SK-N-SH treated with all-trans-retinoic acid at 6 μM for 48 hours (cell line): ENCODE results near the gene C2orf42.
"Not testable (repeated sequence)": the region's sequence is repeated elsewhere in the genome, so short reads cannot be mapped to it uniquely, and the experiment has no call there.

Source experiments
- ATAC-seq: fragments of 200-7000 bp; cut with Tn5 transposase; 3 replicates; pipeline ENCODE4 v1.9.1; 2020; ENCODE audit warnings: mild to moderate bottlenecking, moderate library complexity
- ARNTL ChIP-seq: fragments of 450-650 bp; formaldehyde crosslinking; IDR thresholded peaks from 2 replicates; pipeline ENCODE4 v1.5.0; 2020; ENCODE audit warnings: low read depth, mild to moderate bottlenecking, moderate library complexity, borderline replicate concordance
- BACH2 ChIP-seq: fragments of 250-450 bp; sonication (Bioruptor Pico); IDR thresholded peaks from 2 replicates; pipeline ENCODE4 v1.9.0; 2021; ENCODE audit warnings: mild to moderate bottlenecking, borderline replicate concordance
- CSDC2 ChIP-seq: fragments of 250-450 bp; sonication (Bioruptor Pico); IDR thresholded peaks from 2 replicates; pipeline ENCODE4 v1.5.0; 2020; ENCODE audit warnings: mild to moderate bottlenecking, moderate library complexity
- ESRRG ChIP-seq: fragments of 250-450 bp; sonication (Bioruptor Pico); IDR thresholded peaks from 2 replicates; pipeline ENCODE4 v1.6.1; 2021; ENCODE audit warnings: mild to moderate bottlenecking
- GLIS3 ChIP-seq: fragments of 250-450 bp; sonication (Bioruptor Pico); IDR thresholded peaks from 2 replicates; pipeline ENCODE4 v1.5.0; 2020; ENCODE audit warnings: mild to moderate bottlenecking, moderate library complexity
- ISL1 ChIP-seq: fragments of 250-450 bp; sonication (Bioruptor Pico); IDR thresholded peaks from 2 replicates; pipeline ENCODE4 v2.1.2; 2022; ENCODE audit warnings: mild to moderate bottlenecking, moderate library complexity
- OSR1 ChIP-seq: fragments of 250-450 bp; sonication (Bioruptor Pico); IDR thresholded peaks from 2 replicates; pipeline ENCODE4 v1.8.0; 2022; ENCODE audit warnings: moderate library complexity, mild to moderate bottlenecking, inconsistent platforms
- PPARA ChIP-seq: fragments of 250-450 bp; sonication (Bioruptor Pico); IDR thresholded peaks from 2 replicates; pipeline ENCODE4 v1.5.0; 2020; ENCODE audit warnings: mild to moderate bottlenecking, borderline replicate concordance
- SNAI2 ChIP-seq: fragments of 250-450 bp; sonication (Bioruptor Pico); IDR thresholded peaks from 2 replicates; pipeline ENCODE4 v1.5.0; 2020; ENCODE audit warnings: mild to moderate bottlenecking, moderate library complexity
- TCF4 ChIP-seq: fragments of 250-450 bp; sonication (Bioruptor Pico); IDR thresholded peaks from 2 replicates; pipeline ENCODE4 v1.8.0; 2021; ENCODE audit warnings: mild to moderate bottlenecking, moderate library complexity, borderline replicate concordance
- TOX ChIP-seq: fragments of 250-450 bp; sonication (Bioruptor Pico); IDR thresholded peaks from 2 replicates; pipeline ENCODE4 v1.8.0; 2021; ENCODE audit warnings: mild to moderate bottlenecking, moderate library complexity, borderline replicate concordance
- ZC3H10 ChIP-seq: fragments of 250-450 bp; sonication (Bioruptor Pico); IDR thresholded peaks from 2 replicates; pipeline ENCODE4 v1.5.1; 2021; ENCODE audit warnings: mild to moderate bottlenecking, moderate library complexity
- ZFP3 ChIP-seq: fragments of 250-450 bp; sonication (Bioruptor Pico); IDR thresholded peaks from 2 replicates; pipeline ENCODE4 v1.5.0; 2020; ENCODE audit warnings: mild to moderate bottlenecking, moderate library complexity
- ZFP30 ChIP-seq: fragments of 450-650 bp; formaldehyde crosslinking; IDR thresholded peaks from 2 replicates; pipeline ENCODE4 v1.5.0; 2022; ENCODE audit warnings: mild to moderate bottlenecking, moderate library complexity
- ZNF565 ChIP-seq: fragments of 450-650 bp; formaldehyde crosslinking; conservative IDR thresholded peaks from 2 replicates; pipeline ENCODE4 v1.5.0; 2020; ENCODE audit warnings: low read depth, mild to moderate bottlenecking, moderate library complexity
- ZNF70 ChIP-seq: fragments of 450-650 bp; formaldehyde crosslinking; IDR thresholded peaks from 2 replicates; pipeline ENCODE4 v1.5.0; 2020; ENCODE audit warnings: mild to moderate bottlenecking, moderate library complexity
- TF ChIP-seq, protein P1 (sequence below): fragments of 250-450 bp; sonication (Bioruptor Pico); IDR thresholded peaks from 2 replicates; pipeline ENCODE4 v1.5.0; 2020; ENCODE audit warnings: mild to moderate bottlenecking, moderate library complexity
- TF ChIP-seq, protein P2 (sequence below): fragments of 250-450 bp; sonication (Bioruptor Pico); IDR thresholded peaks from 2 replicates; pipeline ENCODE4 v1.5.1; 2021; ENCODE audit warnings: mild to moderate bottlenecking, moderate library complexity
- TF ChIP-seq, protein P3 (sequence below): fragments of 250-450 bp; sonication (Bioruptor Pico); IDR thresholded peaks from 2 replicates; pipeline ENCODE4 v1.8.0; 2020; ENCODE audit warnings: mild to moderate bottlenecking, moderate library complexity, borderline replicate concordance
- TF ChIP-seq, protein P4 (sequence below): fragments of 250-450 bp; sonication (Bioruptor Pico); IDR thresholded peaks from 2 replicates; pipeline ENCODE4 v1.5.1; 2020; ENCODE audit warnings: low read depth, mild to moderate bottlenecking, moderate library complexity
- TF ChIP-seq, protein P5 (sequence below): fragments of 250-450 bp; sonication (Bioruptor Pico); IDR thresholded peaks from 2 replicates; pipeline ENCODE4 v1.8.0; 2021; ENCODE audit warnings: low read depth, mild to moderate bottlenecking, moderate library complexity, borderline replicate concordance

Gene C2orf42

DNA sequence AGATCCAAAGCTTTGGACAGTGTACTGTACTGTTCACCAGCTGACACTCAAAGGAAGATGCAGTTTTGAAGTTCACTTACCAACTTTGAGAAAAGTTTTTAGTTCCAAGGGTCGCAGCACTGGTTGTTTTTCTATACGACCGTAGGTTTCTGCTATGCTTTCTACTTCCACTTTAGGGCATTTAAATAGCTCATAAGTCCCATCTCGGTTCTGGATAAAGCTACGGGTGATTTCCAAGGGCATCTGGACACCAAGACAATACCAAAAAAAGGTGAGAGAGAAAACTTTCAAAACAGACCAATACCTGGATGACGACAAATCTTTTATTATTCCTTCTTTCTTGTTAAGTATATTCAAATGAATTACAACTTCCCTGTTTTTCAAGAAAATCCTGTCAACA is 30.3 kb downstream of the C2orf42 start:
- no peak for ATAC-seq
- TF ChIP-seq TOX (CRISPR knock-in tag) (no peak), OSR1 (CRISPR knock-in tag) (no peak), TCF4 (no peak), PPARA (CRISPR knock-in tag) (no peak), ZFP30 (CRISPR knock-in tag) (no peak), ZNF565 (CRISPR knock-in tag) (no peak), GLIS3 (CRISPR knock-in tag) (no peak)

DNA sequence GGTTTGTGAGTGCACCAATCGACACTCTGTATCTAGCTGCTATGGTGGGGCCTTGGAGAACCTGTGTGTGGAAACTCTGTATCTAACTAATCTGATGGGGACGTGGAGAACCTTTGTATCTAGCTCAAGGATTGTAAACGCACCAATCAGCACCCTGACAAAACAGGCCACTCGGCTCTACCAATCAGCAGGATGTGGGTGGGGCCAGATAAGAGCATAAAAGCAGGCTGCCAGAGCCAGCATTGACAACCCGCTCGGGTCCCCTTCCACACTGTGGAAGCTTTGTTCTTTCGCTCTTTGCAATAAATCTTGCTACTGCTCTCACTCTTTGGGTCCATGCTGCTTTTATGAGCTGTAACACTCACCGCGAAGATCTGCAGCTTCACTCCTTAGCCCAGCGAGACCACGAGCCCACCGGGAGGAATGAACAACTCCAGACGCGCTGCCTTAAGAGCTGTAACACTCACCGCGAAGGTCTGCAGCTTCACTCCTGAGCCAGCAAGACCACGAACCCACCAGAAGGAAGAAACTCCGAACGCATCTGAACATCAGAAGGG is 41.6 kb downstream of the C2orf42 start:
- ATAC-seq = not testable (repeated sequence)

DNA sequence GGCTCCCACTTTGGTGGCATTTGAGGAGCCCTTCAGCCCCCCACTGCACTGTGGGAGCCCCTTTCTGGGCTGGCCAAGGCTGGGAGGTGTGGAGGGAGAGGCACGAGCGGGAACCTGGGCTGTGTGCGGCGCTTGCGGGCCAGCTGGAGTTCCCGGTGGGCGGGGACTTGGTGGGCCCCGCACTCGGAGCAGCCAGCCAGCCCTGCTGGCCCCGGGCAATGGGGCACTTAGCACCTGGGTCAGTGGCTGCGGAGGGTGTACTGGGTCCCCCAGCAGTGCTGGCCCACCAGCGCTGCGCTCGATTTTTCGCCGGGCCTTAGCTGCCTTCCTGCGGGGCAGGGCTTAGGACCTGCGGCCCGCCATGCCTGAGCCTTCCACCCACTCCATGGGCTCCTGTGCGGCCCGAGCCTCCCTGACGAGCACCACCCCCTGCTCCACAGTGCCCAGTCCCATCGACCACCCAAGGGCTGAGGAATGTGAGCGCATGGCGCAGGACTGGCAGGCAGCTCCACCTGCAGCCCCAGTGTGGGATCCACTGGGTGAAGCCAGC is 42.5 kb downstream of the C2orf42 start:
- ATAC-seq = not testable (repeated sequence)

DNA sequence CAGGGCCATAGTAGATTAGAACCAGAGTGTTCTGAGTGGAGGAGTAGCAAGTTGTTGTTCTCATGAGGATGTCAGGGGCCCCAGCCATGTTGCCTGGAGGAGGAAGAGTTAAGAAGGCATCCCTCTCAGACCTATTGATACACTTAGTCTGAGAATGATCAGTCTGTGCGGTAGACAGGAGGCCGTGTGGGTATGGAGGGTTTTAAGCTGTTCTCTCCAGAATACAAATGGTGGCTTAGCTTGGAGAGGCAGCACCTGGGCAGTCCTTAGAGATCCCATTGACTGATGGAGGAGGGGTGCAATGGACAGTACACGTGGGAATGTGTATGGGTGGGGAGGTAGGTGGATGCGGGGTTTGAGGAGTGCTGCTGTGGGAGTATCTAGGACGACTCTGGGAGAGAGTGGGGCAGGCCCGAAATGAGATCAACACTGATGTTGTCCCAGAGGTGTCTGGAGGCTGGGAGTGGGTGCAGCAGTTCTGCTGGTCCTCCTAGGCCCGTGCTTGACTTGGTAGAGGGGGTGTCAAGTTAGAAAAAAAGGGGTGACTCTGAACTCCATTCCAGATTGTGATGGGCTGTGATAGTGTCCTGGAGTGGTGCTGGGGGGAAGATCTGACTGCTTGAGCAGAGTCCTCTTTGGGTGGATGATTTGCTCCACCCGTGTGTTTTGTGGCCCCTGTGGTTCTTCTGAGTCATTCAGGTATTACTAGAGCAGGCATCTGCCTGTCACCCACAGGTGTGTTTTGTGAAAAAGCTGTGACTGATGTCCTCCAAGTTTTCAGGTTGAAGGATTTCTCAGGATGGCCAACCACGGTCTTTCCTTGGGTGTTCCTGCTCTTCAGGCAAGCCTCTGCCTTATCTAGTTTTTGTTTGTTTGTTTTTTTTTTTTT is 44.7 kb downstream of the C2orf42 start:
- TF ChIP-seq ISL1 (no peak), ZNF70 (CRISPR knock-in tag) (no peak), ESRRG (CRISPR knock-in tag) (no peak), ZFP3 (CRISPR knock-in tag) (no peak), GLIS3 (CRISPR knock-in tag) (no peak), BACH2 (no peak), PPARA (CRISPR knock-in tag) (no peak), ZNF565 (CRISPR knock-in tag) (no peak), SNAI2 (no peak), ZC3H10 (CRISPR knock-in tag) (no peak), ARNTL (CRISPR knock-in tag) (no peak), ZFP30 (CRISPR knock-in tag) (no peak), CSDC2 (CRISPR knock-in tag) (no peak)
- TF ChIP-seq, protein P1, sequence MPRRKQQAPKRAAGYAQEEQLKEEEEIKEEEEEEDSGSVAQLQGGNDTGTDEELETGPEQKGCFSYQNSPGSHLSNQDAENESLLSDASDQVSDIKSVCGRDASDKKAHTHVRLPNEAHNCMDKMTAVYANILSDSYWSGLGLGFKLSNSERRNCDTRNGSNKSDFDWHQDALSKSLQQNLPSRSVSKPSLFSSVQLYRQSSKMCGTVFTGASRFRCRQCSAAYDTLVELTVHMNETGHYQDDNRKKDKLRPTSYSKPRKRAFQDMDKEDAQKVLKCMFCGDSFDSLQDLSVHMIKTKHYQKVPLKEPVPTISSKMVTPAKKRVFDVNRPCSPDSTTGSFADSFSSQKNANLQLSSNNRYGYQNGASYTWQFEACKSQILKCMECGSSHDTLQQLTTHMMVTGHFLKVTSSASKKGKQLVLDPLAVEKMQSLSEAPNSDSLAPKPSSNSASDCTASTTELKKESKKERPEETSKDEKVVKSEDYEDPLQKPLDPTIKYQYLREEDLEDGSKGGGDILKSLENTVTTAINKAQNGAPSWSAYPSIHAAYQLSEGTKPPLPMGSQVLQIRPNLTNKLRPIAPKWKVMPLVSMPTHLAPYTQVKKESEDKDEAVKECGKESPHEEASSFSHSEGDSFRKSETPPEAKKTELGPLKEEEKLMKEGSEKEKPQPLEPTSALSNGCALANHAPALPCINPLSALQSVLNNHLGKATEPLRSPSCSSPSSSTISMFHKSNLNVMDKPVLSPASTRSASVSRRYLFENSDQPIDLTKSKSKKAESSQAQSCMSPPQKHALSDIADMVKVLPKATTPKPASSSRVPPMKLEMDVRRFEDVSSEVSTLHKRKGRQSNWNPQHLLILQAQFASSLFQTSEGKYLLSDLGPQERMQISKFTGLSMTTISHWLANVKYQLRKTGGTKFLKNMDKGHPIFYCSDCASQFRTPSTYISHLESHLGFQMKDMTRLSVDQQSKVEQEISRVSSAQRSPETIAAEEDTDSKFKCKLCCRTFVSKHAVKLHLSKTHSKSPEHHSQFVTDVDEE (CRISPR knock-in tag) = no peak
- TF ChIP-seq, protein P2, sequence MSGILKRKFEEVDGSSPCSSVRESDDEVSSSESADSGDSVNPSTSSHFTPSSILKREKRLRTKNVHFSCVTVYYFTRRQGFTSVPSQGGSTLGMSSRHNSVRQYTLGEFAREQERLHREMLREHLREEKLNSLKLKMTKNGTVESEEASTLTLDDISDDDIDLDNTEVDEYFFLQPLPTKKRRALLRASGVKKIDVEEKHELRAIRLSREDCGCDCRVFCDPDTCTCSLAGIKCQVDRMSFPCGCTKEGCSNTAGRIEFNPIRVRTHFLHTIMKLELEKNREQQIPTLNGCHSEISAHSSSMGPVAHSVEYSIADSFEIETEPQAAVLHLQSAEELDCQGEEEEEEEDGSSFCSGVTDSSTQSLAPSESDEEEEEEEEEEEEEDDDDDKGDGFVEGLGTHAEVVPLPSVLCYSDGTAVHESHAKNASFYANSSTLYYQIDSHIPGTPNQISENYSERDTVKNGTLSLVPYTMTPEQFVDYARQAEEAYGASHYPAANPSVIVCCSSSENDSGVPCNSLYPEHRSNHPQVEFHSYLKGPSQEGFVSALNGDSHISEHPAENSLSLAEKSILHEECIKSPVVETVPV (CRISPR knock-in tag) = no peak
- TF ChIP-seq, protein P3, sequence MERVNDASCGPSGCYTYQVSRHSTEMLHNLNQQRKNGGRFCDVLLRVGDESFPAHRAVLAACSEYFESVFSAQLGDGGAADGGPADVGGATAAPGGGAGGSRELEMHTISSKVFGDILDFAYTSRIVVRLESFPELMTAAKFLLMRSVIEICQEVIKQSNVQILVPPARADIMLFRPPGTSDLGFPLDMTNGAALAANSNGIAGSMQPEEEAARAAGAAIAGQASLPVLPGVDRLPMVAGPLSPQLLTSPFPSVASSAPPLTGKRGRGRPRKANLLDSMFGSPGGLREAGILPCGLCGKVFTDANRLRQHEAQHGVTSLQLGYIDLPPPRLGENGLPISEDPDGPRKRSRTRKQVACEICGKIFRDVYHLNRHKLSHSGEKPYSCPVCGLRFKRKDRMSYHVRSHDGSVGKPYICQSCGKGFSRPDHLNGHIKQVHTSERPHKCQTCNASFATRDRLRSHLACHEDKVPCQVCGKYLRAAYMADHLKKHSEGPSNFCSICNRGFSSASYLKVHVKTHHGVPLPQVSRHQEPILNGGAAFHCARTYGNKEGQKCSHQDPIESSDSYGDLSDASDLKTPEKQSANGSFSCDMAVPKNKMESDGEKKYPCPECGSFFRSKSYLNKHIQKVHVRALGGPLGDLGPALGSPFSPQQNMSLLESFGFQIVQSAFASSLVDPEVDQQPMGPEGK (CRISPR knock-in tag) = no peak
- TF ChIP-seq, protein P4, sequence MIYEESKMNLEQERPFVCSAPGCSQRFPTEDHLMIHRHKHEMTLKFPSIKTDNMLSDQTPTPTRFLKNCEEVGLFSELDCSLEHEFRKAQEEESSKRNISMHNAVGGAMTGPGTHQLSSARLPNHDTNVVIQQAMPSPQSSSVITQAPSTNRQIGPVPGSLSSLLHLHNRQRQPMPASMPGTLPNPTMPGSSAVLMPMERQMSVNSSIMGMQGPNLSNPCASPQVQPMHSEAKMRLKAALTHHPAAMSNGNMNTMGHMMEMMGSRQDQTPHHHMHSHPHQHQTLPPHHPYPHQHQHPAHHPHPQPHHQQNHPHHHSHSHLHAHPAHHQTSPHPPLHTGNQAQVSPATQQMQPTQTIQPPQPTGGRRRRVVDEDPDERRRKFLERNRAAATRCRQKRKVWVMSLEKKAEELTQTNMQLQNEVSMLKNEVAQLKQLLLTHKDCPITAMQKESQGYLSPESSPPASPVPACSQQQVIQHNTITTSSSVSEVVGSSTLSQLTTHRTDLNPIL (CRISPR knock-in tag) = no peak
- TF ChIP-seq, protein P5, sequence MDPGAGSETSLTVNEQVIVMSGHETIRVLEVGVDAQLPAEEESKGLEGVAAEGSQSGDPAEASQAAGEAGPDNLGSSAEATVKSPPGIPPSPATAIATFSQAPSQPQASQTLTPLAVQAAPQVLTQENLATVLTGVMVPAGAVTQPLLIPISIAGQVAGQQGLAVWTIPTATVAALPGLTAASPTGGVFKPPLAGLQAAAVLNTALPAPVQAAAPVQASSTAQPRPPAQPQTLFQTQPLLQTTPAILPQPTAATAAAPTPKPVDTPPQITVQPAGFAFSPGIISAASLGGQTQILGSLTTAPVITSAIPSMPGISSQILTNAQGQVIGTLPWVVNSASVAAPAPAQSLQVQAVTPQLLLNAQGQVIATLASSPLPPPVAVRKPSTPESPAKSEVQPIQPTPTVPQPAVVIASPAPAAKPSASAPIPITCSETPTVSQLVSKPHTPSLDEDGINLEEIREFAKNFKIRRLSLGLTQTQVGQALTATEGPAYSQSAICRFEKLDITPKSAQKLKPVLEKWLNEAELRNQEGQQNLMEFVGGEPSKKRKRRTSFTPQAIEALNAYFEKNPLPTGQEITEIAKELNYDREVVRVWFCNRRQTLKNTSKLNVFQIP = no peak
- ATAC-seq = no peak
